B cell (primary cell): ENCODE measurements around the gene KLK10.

ENCODE experiments used
- EZH2 ChIP-seq: IDR thresholded peaks from 2 replicates; pipeline ENCODE4 v1.6.1; 2012; ENCODE audit warnings: borderline replicate concordance, low read depth, mild to moderate bottlenecking, moderate library complexity, low read length; ENCODE audit not compliant: insufficient read depth, poor library complexity, severe bottlenecking
- TF ChIP-seq, protein P1 (sequence below): fragments of 200-600 bp; IDR thresholded peaks from one replicate; pipeline ENCODE4 v1.8.0; 2022; ENCODE audit warnings: antibody characterized with exemption, mild to moderate bottlenecking

DNA sequence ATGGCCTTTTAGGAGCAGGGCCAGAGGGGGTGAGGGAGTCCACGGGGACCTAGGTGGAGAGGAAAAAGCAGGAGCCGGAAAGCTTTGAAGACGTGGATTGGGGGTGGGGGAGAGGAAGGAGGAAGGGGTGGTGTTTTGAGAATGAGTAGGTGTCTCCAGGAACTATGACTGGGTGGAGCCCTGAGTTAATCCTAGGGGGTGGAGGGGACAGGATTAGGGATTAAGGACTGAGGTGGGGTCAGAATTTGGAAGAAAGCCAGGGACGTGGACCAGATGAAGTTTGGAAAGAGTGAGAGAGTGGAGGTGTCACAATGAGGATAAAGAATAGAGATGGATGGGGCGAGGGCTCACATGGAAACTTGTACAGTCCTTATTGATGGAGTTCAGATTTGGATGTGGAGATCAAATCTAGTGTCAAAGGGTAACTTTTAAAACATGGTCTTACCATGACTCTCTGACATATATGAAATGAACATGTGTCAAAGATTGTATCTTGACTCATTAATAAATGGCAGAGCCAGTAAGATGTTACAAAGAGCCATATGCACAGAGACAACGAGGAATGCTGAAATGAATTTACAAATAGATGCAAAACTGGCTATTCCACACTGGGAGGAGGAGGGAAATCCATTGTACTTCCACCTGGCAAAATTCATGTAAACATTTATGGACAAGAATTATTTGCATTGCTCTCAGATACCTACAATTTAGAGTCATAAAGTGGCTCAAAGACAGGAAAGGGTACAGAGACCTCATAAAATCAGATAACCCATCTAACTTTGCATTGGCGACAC lies 47.1 kb upstream of the KLK10 start:
- TF ChIP-seq, protein P1, sequence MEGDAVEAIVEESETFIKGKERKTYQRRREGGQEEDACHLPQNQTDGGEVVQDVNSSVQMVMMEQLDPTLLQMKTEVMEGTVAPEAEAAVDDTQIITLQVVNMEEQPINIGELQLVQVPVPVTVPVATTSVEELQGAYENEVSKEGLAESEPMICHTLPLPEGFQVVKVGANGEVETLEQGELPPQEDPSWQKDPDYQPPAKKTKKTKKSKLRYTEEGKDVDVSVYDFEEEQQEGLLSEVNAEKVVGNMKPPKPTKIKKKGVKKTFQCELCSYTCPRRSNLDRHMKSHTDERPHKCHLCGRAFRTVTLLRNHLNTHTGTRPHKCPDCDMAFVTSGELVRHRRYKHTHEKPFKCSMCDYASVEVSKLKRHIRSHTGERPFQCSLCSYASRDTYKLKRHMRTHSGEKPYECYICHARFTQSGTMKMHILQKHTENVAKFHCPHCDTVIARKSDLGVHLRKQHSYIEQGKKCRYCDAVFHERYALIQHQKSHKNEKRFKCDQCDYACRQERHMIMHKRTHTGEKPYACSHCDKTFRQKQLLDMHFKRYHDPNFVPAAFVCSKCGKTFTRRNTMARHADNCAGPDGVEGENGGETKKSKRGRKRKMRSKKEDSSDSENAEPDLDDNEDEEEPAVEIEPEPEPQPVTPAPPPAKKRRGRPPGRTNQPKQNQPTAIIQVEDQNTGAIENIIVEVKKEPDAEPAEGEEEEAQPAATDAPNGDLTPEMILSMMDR: no peak
- no peak for TF ChIP-seq EZH2
